ENCODE results near the gene MARCHF10. TPM values are rescaled to one million over a fixed set of nuclear protein-coding genes. Genes with fewer than 3 reads are reported as not detected.
A peak's percentile ranks its signal among the peaks of the same experiment; 100 is the strongest.

The MARCHF10 gene
- total and polyA plus RNA-seq, 9 of the 15 experiments (the other 6 are each of a cell fraction or from before 2014, with no cell fraction given), result not detected

- TF ChIP-seq THAP12 (CRISPR knock-in tag; IDR thresholded peaks at IDR 0.05) (no peak), EHMT2 (IDR thresholded peaks at IDR 0.05) (no peak), CREB3L1 (IDR thresholded peaks at IDR 0.05; ENCODE audit: borderline replicate concordance, low read depth) (peak; percentile 49; the same call in 1 of the 2 replicates), CREBBP (IDR thresholded peaks at IDR 0.05; ENCODE audit: low read depth, low read length) (no peak), ZNF561 (CRISPR knock-in tag; conservative IDR thresholded peaks at IDR 0.05) (no peak), ZKSCAN8 (CRISPR knock-in tag; IDR thresholded peaks at IDR 0.05) (peak; percentile 85), ADNP (tag; IDR thresholded peaks at IDR 0.05) (peak; percentile 55), SRSF7 (optimal IDR thresholded peaks at IDR 0.05; ENCODE audit: low read depth, low read length) (no peak), ZNF695 (CRISPR knock-in tag; IDR thresholded peaks at IDR 0.05) (no peak), NUFIP1 (IDR thresholded peaks at IDR 0.05; ENCODE audit: partially characterized antibody) (no peak), ZNF134 (CRISPR knock-in tag; conservative IDR thresholded peaks at IDR 0.05) (0 out of 2 replicates have a peak, but pooled peaks have one; percentile 43), ETV5 (CRISPR knock-in tag; IDR thresholded peaks at IDR 0.05; ENCODE audit: low read depth) (peak; percentile 99), E2F1 (CRISPR knock-in tag; IDR thresholded peaks at IDR 0.05) (peak; percentile 64; the same call in 1 of the 2 replicates), VEZF1 (CRISPR knock-in tag; IDR thresholded peaks at IDR 0.05) (peak; percentile 73), ZBTB26 (CRISPR knock-in tag; IDR thresholded peaks at IDR 0.05) (no peak), CBX2 (IDR thresholded peaks at IDR 0.05; ENCODE audit: insufficient read depth, low read length, poor library complexity, severe bottlenecking) (no peak), EZH2 (IDR thresholded peaks at IDR 0.05; ENCODE audit: borderline replicate concordance, low read depth, low read length) (no peak), ZFP36 (IDR thresholded peaks at IDR 0.05; ENCODE audit: low read depth, low read length, partially characterized antibody) (peak; percentile 60)
Measured at GRCh38 chr17:62681061-62681938, 126.8 kb downstream of the MARCHF10 start (continued).

All from K562 (cell line).